Measurements from ENCODE around the gene MRPS34. TPM values are rescaled to one million over a fixed set of nuclear protein-coding genes. Genes with fewer than 3 reads are reported as not detected.

The MRPS34 gene
- total and polyA plus RNA-seq, 9 of the 15 experiments (the other 6 are each of a cell fraction or from before 2014, with no cell fraction given), result 5.2 to 334 (median 92.8) TPM

GRCh38 chr16:1776991-1777374 lies 4.0 kb upstream of the MRPS34 start (continued):
- TF ChIP-seq ZBTB33 (CRISPR knock-in tag; IDR thresholded peaks at IDR 0.05) (peak; percentile 91), CHD4 (IDR thresholded peaks at IDR 0.05; ENCODE audit: insufficient read depth, insufficient replicate concordance, low read depth, low read length, poor library complexity, severe bottlenecking) (no peak), ZNF79 (CRISPR knock-in tag; IDR thresholded peaks at IDR 0.05; ENCODE audit: low read depth) (no peak), ZFX (CRISPR knock-in tag; IDR thresholded peaks at IDR 0.05) (peak; percentile 36)

GRCh38 chr16:1776672-1776955 lies 3.7 kb upstream of the MRPS34 start:
- in situ Hi-C loops (cut with MboI), result no loop called here

More at GRCh38 chr16:1776672-1776955, 3.7 kb upstream of the MRPS34 start:
- peak overlapping the region in 1 of 2 experiments; percentile 3; a peak in 1 of 4 replicates for H3K9ac ChIP-seq (ENCODE audit: insufficient read depth in 1 of 2, low read depth in 2 of 2, low read length in 2 of 2)
- no peak overlapping the region for H2AFZ ChIP-seq (ENCODE audit: low read depth, low read length)
- H3K27me3 ChIP-seq (ENCODE audit: control insufficient read depth in 2 of 2, insufficient read depth in 2 of 2, low read length in 2 of 2), result no peaks in the 10 kb centered on the region
- CTCF ChIA-PET (ENCODE audit: low intra/inter-chr PET ratio), result no interaction called here
- no peak overlapping the region for H3K4me3 ChIP-seq
- no peak overlapping the region for H3K27ac ChIP-seq (ENCODE audit: extremely low read depth, low read depth, low read length)
- no peak overlapping the region for H3K4me2 ChIP-seq (ENCODE audit: insufficient read depth, low read length)
- H3K4me1 ChIP-seq (replicated peaks in 1 of 2; ENCODE audit: control insufficient read depth in 2 of 2, insufficient read depth in 2 of 2, low read length in 2 of 2), result peaks cover 15 to 93% of the 10 kb centered on the region in 2 experiments; a peak in 4 of 5 replicates
- peaks cover 2% of the 10 kb centered on the region for H3K9me1 ChIP-seq (ENCODE audit: control insufficient read depth, insufficient read depth, low read length)
- BruUV-seq (replicated peaks), result no TSS peak
- H4K20me1 ChIP-seq (replicated peaks; ENCODE audit: control insufficient read depth, insufficient read depth, low read length), result peaks cover 7% of the 10 kb centered on the region; the same call in 1 of the 2 replicates
- 84% methylated on average over 12 of the region's 13 CpGs for WGBS (ENCODE audit: insufficient coverage, low coverage, missing lambda C conversion rate)
- H3K36me3 ChIP-seq (ENCODE audit: control insufficient read depth, insufficient read depth, low read length), result peaks cover 58% of the 10 kb centered on the region; the same call in 2 of the 3 replicates
- peaks cover 37% of the 10 kb centered on the region for H3K79me2 ChIP-seq (ENCODE audit: control insufficient read depth, insufficient read depth, low read length)
- no peak for TF ChIP-seq PML (IDR thresholded peaks at IDR 0.05; ENCODE audit: low read length)
- no peak for TF ChIP-seq FIP1L1 (IDR thresholded peaks at IDR 0.05; ENCODE audit: low read depth, low read length, poor library complexity, severe bottlenecking)
- TF ChIP-seq ZNF436 (CRISPR knock-in tag; IDR thresholded peaks at IDR 0.05), result no peak
- no peak for TF ChIP-seq EHMT2 (IDR thresholded peaks at IDR 0.05)
- POLR2A ChIA-PET, result interaction anchor here (0.6 to 0.8 kb wide), 2 partner anchors 20 to 95 kb away, joined by 3 to 5 read pairs; no protein-coding TSS in a partner anchor
- no peaks in the 10 kb centered on the region for H3K9me3 ChIP-seq (replicated peaks; ENCODE audit: control insufficient read depth, insufficient read depth, low read depth, low read length)
- ATAC-seq (no peak), FAIRE-seq (no peak), DNase-seq (ENCODE audit: extremely low read depth in 1 of 4, low spot score in 3 of 4) (no peak)
- intact Hi-C loops (cut with micrococcal nuclease), result no loop called here
